Astrocyte (in vitro differentiated cells and primary cell): ENCODE results near the gene CFI. TPM values are rescaled to one million over a fixed set of nuclear protein-coding genes. Genes with fewer than 3 reads are reported as not detected.
"Not testable (repeated sequence)": the region's sequence is repeated elsewhere in the genome, so short reads cannot be mapped to it uniquely, and the experiment has no call there.

Experiments
- DNase-seq: peaks from one replicate; pipeline ENCODE4 v3.0.0-alpha.2; 2010; ENCODE audit warnings: low read depth
- FAIRE-seq: peaks from 2 replicates; lab custom pipeline; 2011; peaks lifted over from hg19 to GRCh38; lab: Jason Lieb, UNC
- H2AFZ ChIP-seq: 2 replicates; pipeline ENCODE4 v1.6.0; 2012; ENCODE audit warnings: low read depth, low read length, inconsistent platforms
- H3K27ac ChIP-seq: 2 replicates; pipeline ENCODE4 v1.5.1; 2011; ENCODE audit warnings: low read depth, low read length, inconsistent platforms
- H3K27me3 ChIP-seq: 2 replicates; pipeline ENCODE4 v1.6.0; 2011; ENCODE audit warnings: low read length, inconsistent platforms; ENCODE audit not compliant: insufficient read depth
- H3K36me3 ChIP-seq: 2 replicates; pipeline ENCODE4 v1.5.1; 2011; ENCODE audit warnings: low read length, inconsistent platforms; ENCODE audit not compliant: insufficient read depth
- H3K4me1 ChIP-seq: 2 replicates; pipeline ENCODE4 v1.5.1; 2011; ENCODE audit warnings: low read length, inconsistent platforms; ENCODE audit not compliant: insufficient read depth
- H3K4me2 ChIP-seq: 2 replicates; pipeline ENCODE4 v1.6.0; 2012; ENCODE audit warnings: low read length, inconsistent platforms
- H3K4me3 ChIP-seq: 2 replicates; pipeline ENCODE4 v1.5.1; 2011; ENCODE audit warnings: low read depth, mild to moderate bottlenecking, low read length, inconsistent platforms; ENCODE audit not compliant: insufficient read depth
- H3K79me2 ChIP-seq: 2 replicates; pipeline ENCODE4 v1.6.0; 2012; ENCODE audit warnings: mild to moderate bottlenecking, low read length, inconsistent platforms; ENCODE audit not compliant: insufficient read depth
- H3K9ac ChIP-seq: 2 replicates; pipeline ENCODE4 v1.6.0; 2012; ENCODE audit warnings: mild to moderate bottlenecking, low read length, inconsistent platforms
- H3K9me3 ChIP-seq: 2 replicates; pipeline ENCODE4 v1.5.1; 2012; ENCODE audit warnings: low read depth, mild to moderate bottlenecking, low read length, inconsistent platforms; ENCODE audit not compliant: insufficient read depth
- H4K20me1 ChIP-seq: 2 replicates; pipeline ENCODE4 v1.6.0; 2012; ENCODE audit warnings: low read length, inconsistent platforms; ENCODE audit not compliant: insufficient read depth
- H3K27ac Mint-ChIP-seq: one replicate; pipeline ENCODE4 v1.8.0; 2021; ENCODE audit warnings: mild to moderate bottlenecking, mixed read lengths; ENCODE audit not compliant: unreplicated experiment
- H3K27me3 Mint-ChIP-seq: one replicate; pipeline ENCODE4 v1.8.0; 2021; ENCODE audit warnings: low read depth, mixed read lengths; ENCODE audit not compliant: unreplicated experiment
- H3K36me3 Mint-ChIP-seq: one replicate; pipeline ENCODE4 v1.8.0; 2021; ENCODE audit warnings: low read depth, mixed read lengths; ENCODE audit not compliant: unreplicated experiment
- H3K4me1 Mint-ChIP-seq: one replicate; pipeline ENCODE4 v1.8.0; 2021; ENCODE audit warnings: low read depth, mixed read lengths; ENCODE audit not compliant: unreplicated experiment
- H3K4me3 Mint-ChIP-seq: one replicate; pipeline ENCODE4 v1.8.0; 2021; ENCODE audit warnings: mild to moderate bottlenecking, moderate library complexity, mixed read lengths; ENCODE audit not compliant: unreplicated experiment
- H3K9me3 Mint-ChIP-seq: one replicate; pipeline ENCODE4 v1.8.0; 2021; ENCODE audit warnings: mild to moderate bottlenecking, mixed read lengths; ENCODE audit not compliant: unreplicated experiment
- EZH2 ChIP-seq: IDR thresholded peaks from 2 replicates; pipeline ENCODE4 v1.6.1; 2012; ENCODE audit warnings: mild to moderate bottlenecking, low read length, inconsistent platforms; ENCODE audit not compliant: insufficient read depth
- total RNA-seq: library from RNA; stranded (reverse); gene quantifications from 2 replicates; pipeline ENCODE4 v1.2.1, GENCODE V29; 2021
- TF ChIP-seq, protein P1 (sequence below): IDR thresholded peaks from 2 replicates; pipeline ENCODE4 v1.5.1; 2011; ENCODE audit warnings: low read depth, mild to moderate bottlenecking, inconsistent platforms, low read length, moderate library complexity; ENCODE audit not compliant: insufficient read depth

Gene CFI
- total RNA-seq, 1 donor from 2014 or later, result not detected

DNA sequence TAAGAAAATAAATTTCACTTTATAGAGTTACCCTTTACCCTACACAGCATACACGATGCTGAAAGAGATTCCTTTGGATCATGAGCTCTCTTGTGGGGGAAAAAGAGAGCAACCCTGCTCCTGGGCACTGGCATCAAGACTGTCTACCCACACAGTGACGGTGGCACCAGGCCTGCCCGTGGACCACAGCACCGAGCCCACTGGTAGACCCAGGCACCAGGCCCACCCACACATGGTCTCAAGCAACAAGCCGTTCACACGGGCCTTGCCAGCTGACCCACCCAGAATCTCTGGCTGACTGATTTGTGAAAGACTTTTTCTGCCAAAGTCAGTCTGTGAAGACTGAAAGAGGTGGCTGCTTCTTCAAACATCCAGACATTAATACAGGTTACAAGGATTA lies 6.7 kb downstream of the CFI start:
- Histone ChIP-seq H3K27me3 (no peaks in the 10 kb centered on the region), H3K79me2 (no peaks in the 10 kb centered on the region), H4K20me1 (no peaks in the 10 kb centered on the region), H3K27ac (no peak overlapping the region), H3K9me3 (no peaks in the 10 kb centered on the region), H2AFZ (no peak overlapping the region), H3K4me2 (no peak overlapping the region), H3K36me3 (no peaks in the 10 kb centered on the region), H3K4me3 (no peak overlapping the region), H3K4me1 (no peaks in the 10 kb centered on the region), H3K9ac (no peak overlapping the region)
- Mint-ChIP-seq H3K36me3 (no peaks in the 10 kb centered on the region), H3K4me1 (no peaks in the 10 kb centered on the region), H3K9me3 (peaks cover 7% of the 10 kb centered on the region), H3K27me3 (peaks cover 2% of the 10 kb centered on the region), H3K4me3 (no peak overlapping the region), H3K27ac (no peak overlapping the region)
- DNase-seq (no peak), FAIRE-seq (no peak)
- TF ChIP-seq, protein P1, sequence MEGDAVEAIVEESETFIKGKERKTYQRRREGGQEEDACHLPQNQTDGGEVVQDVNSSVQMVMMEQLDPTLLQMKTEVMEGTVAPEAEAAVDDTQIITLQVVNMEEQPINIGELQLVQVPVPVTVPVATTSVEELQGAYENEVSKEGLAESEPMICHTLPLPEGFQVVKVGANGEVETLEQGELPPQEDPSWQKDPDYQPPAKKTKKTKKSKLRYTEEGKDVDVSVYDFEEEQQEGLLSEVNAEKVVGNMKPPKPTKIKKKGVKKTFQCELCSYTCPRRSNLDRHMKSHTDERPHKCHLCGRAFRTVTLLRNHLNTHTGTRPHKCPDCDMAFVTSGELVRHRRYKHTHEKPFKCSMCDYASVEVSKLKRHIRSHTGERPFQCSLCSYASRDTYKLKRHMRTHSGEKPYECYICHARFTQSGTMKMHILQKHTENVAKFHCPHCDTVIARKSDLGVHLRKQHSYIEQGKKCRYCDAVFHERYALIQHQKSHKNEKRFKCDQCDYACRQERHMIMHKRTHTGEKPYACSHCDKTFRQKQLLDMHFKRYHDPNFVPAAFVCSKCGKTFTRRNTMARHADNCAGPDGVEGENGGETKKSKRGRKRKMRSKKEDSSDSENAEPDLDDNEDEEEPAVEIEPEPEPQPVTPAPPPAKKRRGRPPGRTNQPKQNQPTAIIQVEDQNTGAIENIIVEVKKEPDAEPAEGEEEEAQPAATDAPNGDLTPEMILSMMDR, result no peak
- no peak for TF ChIP-seq EZH2

DNA sequence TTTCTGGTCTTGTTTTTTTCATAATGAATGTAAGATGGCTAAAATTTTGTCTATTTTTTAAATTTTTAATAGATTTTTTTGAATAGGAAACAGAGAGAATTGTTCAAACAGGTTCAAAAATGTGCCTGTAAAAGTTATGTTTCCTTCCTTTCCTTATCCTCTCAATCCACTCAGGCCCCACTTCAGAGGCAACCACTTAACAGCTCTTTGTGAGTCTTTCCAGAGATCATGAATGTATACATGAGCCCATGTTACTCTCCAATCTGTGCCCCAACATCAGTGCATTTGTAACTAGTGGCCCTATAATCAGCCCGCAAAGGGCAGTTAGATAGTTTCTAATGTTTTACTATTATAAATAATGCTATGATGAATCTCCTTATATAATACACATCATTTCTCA lies 14.0 kb downstream of the CFI start:
- Mint-ChIP-seq H3K27me3 (peaks cover 2% of the 10 kb centered on the region), H3K4me3 (no peak overlapping the region), H3K4me1 (no peaks in the 10 kb centered on the region), H3K9me3 (peaks cover 3% of the 10 kb centered on the region), H3K27ac (no peak overlapping the region), H3K36me3 (no peaks in the 10 kb centered on the region)
- Histone ChIP-seq H3K36me3 (no peaks in the 10 kb centered on the region), H3K4me1 (no peaks in the 10 kb centered on the region), H3K27ac (no peak overlapping the region), H3K9ac (no peak overlapping the region), H3K27me3 (peaks cover 2% of the 10 kb centered on the region), H3K4me2 (no peak overlapping the region), H4K20me1 (no peaks in the 10 kb centered on the region), H3K79me2 (no peaks in the 10 kb centered on the region), H3K9me3 (no peaks in the 10 kb centered on the region), H3K4me3 (no peak overlapping the region), H2AFZ (no peak overlapping the region)
- DNase-seq, result no peak
- no peak for TF ChIP-seq EZH2
- TF ChIP-seq, protein P1, result no peak
- FAIRE-seq, result no peak

DNA sequence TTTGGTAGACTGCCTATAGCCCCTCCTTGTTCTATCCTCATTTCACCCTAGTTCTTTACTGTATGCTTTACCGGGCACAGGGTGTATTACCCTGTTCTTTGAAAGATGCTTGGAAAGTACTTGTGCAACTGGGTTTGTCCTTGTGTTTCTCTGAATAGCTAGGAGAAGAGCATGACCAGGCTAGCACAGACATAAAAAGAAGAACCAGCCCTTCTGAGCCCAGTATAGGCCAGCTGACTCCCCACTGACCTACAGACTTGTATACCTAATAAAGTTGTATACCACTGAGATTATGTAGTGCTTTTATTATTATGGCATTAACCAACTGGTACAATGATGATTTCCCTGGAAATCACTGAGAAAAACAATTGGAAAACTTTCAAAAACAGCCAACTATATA lies 15.0 kb downstream of the CFI start:
- Mint-ChIP-seq H3K27me3 (peaks cover 2% of the 10 kb centered on the region), H3K4me1 (no peaks in the 10 kb centered on the region), H3K27ac (no peak overlapping the region), H3K4me3 (no peak overlapping the region), H3K9me3 (peaks cover 3% of the 10 kb centered on the region), H3K36me3 (no peaks in the 10 kb centered on the region)
- no peak for TF ChIP-seq EZH2
- TF ChIP-seq, protein P1, result no peak
- Histone ChIP-seq H3K4me2 (no peak overlapping the region), H4K20me1 (no peaks in the 10 kb centered on the region), H3K9ac (no peak overlapping the region), H3K4me3 (no peak overlapping the region), H3K4me1 (no peaks in the 10 kb centered on the region), H3K36me3 (no peaks in the 10 kb centered on the region), H3K79me2 (no peaks in the 10 kb centered on the region), H3K27me3 (peaks cover 2% of the 10 kb centered on the region), H3K9me3 (no peaks in the 10 kb centered on the region), H3K27ac (no peak overlapping the region), H2AFZ (no peak overlapping the region)
- no peak for FAIRE-seq
- no peak for DNase-seq

DNA sequence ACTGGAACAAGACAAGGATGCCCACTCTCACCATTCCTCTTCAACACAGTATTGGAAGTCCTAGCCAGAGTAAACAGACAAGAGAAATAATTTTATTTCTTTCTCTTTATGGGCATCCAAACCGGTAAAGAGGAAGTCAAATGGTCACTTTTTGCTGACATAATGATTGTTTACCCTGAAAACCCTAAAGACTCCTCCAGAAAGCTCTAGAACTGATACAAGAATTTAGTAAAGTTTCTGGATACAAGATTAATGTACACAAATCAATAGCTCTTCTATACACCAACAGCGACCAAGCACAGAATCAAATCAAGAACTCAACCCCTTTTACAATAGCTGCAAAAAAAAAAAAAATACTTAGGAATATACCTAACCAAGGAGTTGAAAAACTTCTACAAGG lies 19.7 kb downstream of the CFI start:
- H2AFZ ChIP-seq, H3K79me2 ChIP-seq, H3K36me3 Mint-ChIP-seq, H3K9ac ChIP-seq, H3K4me1 ChIP-seq, H3K4me3 Mint-ChIP-seq, H3K36me3 ChIP-seq, DNase-seq, H3K27me3 ChIP-seq, H3K4me2 ChIP-seq, H3K27ac Mint-ChIP-seq, H3K27ac ChIP-seq, H3K9me3 Mint-ChIP-seq, H3K27me3 Mint-ChIP-seq, H4K20me1 ChIP-seq, H3K9me3 ChIP-seq, H3K4me1 Mint-ChIP-seq, FAIRE-seq, H3K4me3 ChIP-seq: not testable (repeated sequence)
